Measurements from ENCODE around the gene DDX6. TPM values are rescaled to one million over a fixed set of nuclear protein-coding genes. Genes with fewer than 3 reads are reported as not detected.

The DDX6 gene
- total RNA-seq, 1 donor from 2014 or later, result 134 TPM

DNA sequence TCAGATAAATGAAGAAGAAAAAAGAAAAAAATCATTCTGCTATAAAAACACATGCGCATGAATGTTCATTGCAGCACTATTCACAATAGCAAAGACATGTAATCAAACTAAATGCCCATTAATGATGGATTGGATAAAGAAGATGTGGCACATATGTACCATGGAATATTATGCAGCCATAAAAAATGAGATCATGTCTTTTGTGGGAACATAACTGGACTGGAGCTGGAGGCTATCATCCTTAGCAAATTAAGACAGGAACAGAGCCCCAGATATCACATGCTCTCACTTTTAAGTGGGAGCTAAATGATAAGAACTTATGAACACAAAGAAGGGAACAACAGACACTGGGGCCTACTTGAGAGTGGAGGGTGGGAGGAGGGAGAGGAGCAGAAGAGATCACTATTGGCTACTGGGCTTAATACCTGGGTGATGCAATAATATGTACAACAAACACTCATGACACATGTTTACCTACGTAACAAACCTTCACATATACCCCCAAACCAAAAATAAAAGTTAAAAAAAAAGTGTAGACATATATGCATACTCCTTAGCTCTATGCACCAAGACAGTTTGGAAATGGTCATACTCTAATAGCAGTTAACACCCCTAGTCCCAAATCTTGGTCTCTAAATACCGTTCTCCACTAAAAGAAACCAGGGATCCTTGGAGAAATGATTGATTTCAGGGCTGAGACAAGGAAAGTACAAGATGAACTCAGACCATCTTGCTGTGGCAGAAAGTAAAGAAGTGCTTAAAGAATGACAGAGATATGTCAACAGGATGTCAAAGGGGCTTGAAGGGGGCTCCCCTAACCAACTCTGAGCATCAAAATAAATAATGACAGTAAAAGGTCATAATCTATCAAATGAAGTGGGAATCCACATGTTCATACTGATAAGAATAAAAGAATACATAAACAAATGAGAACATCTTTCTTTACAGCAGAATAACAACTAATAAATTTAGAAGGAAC, 17.1 kb upstream of the DDX6 start:
- TF ChIP-seq, protein P1, sequence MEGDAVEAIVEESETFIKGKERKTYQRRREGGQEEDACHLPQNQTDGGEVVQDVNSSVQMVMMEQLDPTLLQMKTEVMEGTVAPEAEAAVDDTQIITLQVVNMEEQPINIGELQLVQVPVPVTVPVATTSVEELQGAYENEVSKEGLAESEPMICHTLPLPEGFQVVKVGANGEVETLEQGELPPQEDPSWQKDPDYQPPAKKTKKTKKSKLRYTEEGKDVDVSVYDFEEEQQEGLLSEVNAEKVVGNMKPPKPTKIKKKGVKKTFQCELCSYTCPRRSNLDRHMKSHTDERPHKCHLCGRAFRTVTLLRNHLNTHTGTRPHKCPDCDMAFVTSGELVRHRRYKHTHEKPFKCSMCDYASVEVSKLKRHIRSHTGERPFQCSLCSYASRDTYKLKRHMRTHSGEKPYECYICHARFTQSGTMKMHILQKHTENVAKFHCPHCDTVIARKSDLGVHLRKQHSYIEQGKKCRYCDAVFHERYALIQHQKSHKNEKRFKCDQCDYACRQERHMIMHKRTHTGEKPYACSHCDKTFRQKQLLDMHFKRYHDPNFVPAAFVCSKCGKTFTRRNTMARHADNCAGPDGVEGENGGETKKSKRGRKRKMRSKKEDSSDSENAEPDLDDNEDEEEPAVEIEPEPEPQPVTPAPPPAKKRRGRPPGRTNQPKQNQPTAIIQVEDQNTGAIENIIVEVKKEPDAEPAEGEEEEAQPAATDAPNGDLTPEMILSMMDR (IDR thresholded peaks at IDR 0.05; ENCODE audit: borderline replicate concordance), result no peak
- DNase-seq, result no peak
- no peak overlapping the region for H3K4me3 ChIP-seq
- H3K9me3 ChIP-seq (replicated peaks), result peaks cover 4% of the 10 kb centered on the region
- H3K4me1 ChIP-seq, result no peaks in the 10 kb centered on the region
- H3K27ac ChIP-seq (replicated peaks), result no peak overlapping the region
- intact Hi-C loops (cut with micrococcal nuclease), result no loop called here
- H3K36me3 ChIP-seq, result no peaks in the 10 kb centered on the region
- H3K27me3 ChIP-seq (ENCODE audit: low read depth), result peaks cover 8% of the 10 kb centered on the region

DNA sequence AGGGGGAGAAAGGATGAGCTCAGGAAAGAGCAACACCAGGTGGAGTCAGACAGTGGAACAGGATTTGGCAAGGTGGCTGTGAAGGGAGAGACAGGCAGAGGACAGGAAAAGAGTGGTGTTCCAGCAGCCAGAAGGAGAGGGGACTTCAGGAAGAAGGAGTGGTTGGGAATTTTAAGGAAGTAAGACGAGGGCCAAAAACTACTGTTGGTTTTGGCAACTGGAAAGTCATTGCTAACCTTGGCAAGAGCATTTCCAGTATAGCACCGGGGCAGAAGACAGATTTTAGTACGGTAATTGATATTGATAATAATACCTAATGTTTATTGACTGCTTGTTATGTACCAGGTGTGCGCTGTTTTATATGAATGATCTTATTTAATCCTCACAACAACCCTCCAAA, 15.4 kb upstream of the DDX6 start:
- intact Hi-C loops (cut with micrococcal nuclease), result no loop called here

DNA sequence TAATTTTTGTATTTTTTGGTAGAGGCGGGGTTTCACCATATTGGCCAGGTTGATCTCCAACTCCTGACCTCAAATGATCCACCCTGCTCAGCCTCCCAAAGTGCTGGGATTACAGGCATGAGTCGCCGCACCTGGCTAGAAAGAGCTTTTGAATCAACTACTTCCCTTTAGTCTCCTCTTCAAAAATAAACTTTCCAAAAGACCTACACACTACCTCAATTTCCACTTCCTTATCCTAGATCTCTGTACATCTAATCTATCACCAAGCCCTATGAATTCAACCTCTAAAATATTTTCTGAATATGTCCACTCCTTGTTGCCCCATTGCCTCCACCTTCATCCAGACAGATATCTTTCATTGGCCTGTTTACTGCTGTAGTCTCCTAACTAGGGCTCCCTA, 13.1 kb upstream of the DDX6 start:
- no peak overlapping the region for H3K27ac ChIP-seq (replicated peaks)
- no peaks in the 10 kb centered on the region for H3K36me3 ChIP-seq
- DNase-seq, result no peak
- TF ChIP-seq, protein P1 (IDR thresholded peaks at IDR 0.05; ENCODE audit: borderline replicate concordance), result no peak
- peaks cover 8% of the 10 kb centered on the region for H3K27me3 ChIP-seq (ENCODE audit: low read depth)
- no peak overlapping the region for H3K4me3 ChIP-seq
- intact Hi-C loops (cut with micrococcal nuclease), result no loop called here
- no peaks in the 10 kb centered on the region for H3K4me1 ChIP-seq
- peaks cover 4% of the 10 kb centered on the region for H3K9me3 ChIP-seq (replicated peaks)

More for the DNA sequence above, 15.4 kb upstream of the DDX6 start:
- peaks cover 8% of the 10 kb centered on the region for H3K27me3 ChIP-seq (ENCODE audit: low read depth)
- H3K4me1 ChIP-seq, result no peaks in the 10 kb centered on the region
- H3K4me3 ChIP-seq, result no peak overlapping the region
- TF ChIP-seq, protein P1 (IDR thresholded peaks at IDR 0.05; ENCODE audit: borderline replicate concordance), result no peak
- peaks cover 4% of the 10 kb centered on the region for H3K9me3 ChIP-seq (replicated peaks)
- no peak for DNase-seq
- no peaks in the 10 kb centered on the region for H3K36me3 ChIP-seq
- H3K27ac ChIP-seq (replicated peaks), result no peak overlapping the region

DNA sequence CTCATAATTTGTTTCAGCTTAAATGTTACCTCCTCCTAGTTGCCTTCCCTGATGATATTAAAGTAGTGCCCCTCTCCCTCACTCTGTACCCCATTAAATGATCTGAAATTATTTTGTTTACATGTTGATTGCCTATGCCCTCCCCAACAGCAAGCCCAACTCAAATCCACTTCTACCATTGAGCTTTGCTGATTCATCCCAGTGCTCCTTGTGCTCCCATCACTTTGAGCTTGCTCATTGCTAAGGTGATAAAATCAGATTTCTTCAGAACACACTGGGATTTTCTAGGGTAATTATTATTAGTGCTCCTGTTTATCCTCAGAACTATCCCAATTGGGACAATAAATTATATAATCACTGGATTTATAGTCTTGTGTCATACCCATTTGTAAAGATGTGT, 8.4 kb upstream of the DDX6 start:
- H3K4me3 ChIP-seq, result no peak overlapping the region
- TF ChIP-seq, protein P1 (IDR thresholded peaks at IDR 0.05; ENCODE audit: borderline replicate concordance), result no peak
- H3K36me3 ChIP-seq, result no peaks in the 10 kb centered on the region
- intact Hi-C loops (cut with micrococcal nuclease), result no loop called here
- H3K4me1 ChIP-seq, result no peaks in the 10 kb centered on the region
- no peaks in the 10 kb centered on the region for H3K9me3 ChIP-seq (replicated peaks)
- no peak overlapping the region for H3K27ac ChIP-seq (replicated peaks)
- DNase-seq, result no peak
- H3K27me3 ChIP-seq (ENCODE audit: low read depth), result no peaks in the 10 kb centered on the region

DNA sequence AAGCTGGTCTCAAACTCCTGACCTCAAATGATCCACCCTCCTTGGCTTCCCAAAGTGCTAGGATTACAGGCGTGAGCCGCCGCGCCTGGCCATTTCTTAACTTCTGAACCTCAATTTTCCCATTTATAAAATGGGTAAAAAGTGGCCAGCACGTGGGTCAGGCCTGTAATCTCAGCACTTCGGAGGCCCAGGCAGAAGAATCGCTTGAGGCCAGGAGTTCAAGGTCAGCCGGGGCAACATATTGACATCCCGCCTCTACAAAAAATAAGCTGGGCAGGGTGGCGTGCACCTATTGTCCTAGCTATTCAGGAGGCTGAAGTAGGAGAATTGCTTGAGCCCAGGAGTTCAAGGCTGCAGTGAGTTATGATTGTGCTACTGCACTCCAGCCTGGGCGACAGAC, 6.5 kb upstream of the DDX6 start:
- no peaks in the 10 kb centered on the region for H3K9me3 ChIP-seq (replicated peaks)
- intact Hi-C loops (cut with micrococcal nuclease), result no loop called here
- no peak for DNase-seq
- H3K4me3 ChIP-seq, result no peak overlapping the region
- no peaks in the 10 kb centered on the region for H3K27me3 ChIP-seq (ENCODE audit: low read depth)
- H3K4me1 ChIP-seq, result peaks cover 5% of the 10 kb centered on the region
- no peak overlapping the region for H3K27ac ChIP-seq (replicated peaks)
- no peaks in the 10 kb centered on the region for H3K36me3 ChIP-seq
- TF ChIP-seq, protein P1 (IDR thresholded peaks at IDR 0.05; ENCODE audit: borderline replicate concordance), result no peak
